Ovary (tissue), 9 donors: ENCODE data around the gene PLCB1. TPM values are rescaled to one million over a fixed set of nuclear protein-coding genes. Genes with fewer than 3 reads are reported as not detected.

Experiments used
- DNase-seq, 5 donors: peaks; one replicate each; pipeline ENCODE4 v3.0.0-alpha.2; 2019 to 2020
- H3K27ac ChIP-seq, 2 donors: fragments of 200-600 bp; one replicate each; pipeline versions ENCODE4 v1.5.1 to v1.8.0; 2019 to 2022
- H3K27me3 ChIP-seq: fragments of 200-600 bp; one replicate; pipeline ENCODE4 v1.8.0; 2022
- H3K36me3 ChIP-seq: fragments of 200-600 bp; sonication (generic); one replicate; pipeline ENCODE4 v1.5.1; 2019
- H3K4me1 ChIP-seq: one replicate; pipeline ENCODE4 v1.8.1; 2013; ENCODE audit warnings: mild to moderate bottlenecking, moderate library complexity; ENCODE audit not compliant: insufficient read depth
- H3K4me3 ChIP-seq: fragments of 200-600 bp; sonication (generic); one replicate; pipeline ENCODE4 v1.5.1; 2017
- H3K9me3 ChIP-seq, 2 donors: fragments of 200-600 bp in 1 of 2; sonication (generic) in 1 of 2; one replicate each; pipeline versions ENCODE4 v1.5.1 to v1.8.1; 2013 to 2019; ENCODE audit warnings: mild to moderate bottlenecking in 1 of 2, moderate library complexity in 1 of 2
- EP300 ChIP-seq: sonication (generic); formaldehyde crosslinking; IDR thresholded peaks from one replicate; pipeline ENCODE4 v1.6.1; 2017; ENCODE audit warnings: antibody characterized with exemption
- POLR2A ChIP-seq: fragments of 450-650 bp; IDR thresholded peaks from one replicate; pipeline ENCODE4 v1.6.1; 2017; ENCODE audit warnings: antibody characterized with exemption, mild to moderate bottlenecking, moderate library complexity
- WGBS, 3 donors: extraction: QIAGEN DNeasy Blood & Tissue Kit in 1 of 3; methylation state at CpG; one replicate each; pipeline versions ENCODE4 v1.1.5 to v1.1.7; 2013 to 2017; 5-methylcytosine and 5-hydroxymethylcytosine counted together
- intact Hi-C, 4 donors: fragments of 100-400 bp; cut with DNase I; formaldehyde crosslinking; loops; one replicate each; pipeline versions ENCODE4 v1.11.0 to v1.15.1; 2022 to 2023
- polyA plus RNA-seq, 2 donors: library from polyadenylated mRNA; stranded (reverse); fragments of 200-250 nt in 1 of 2; fragments of 350-450 nt in 1 of 2; fragmentation: Illumina TruSeq in 1 of 2; extraction: RNeasy Lipid Tissue Mini Kit (QIAGEN cat#74804) in 1 of 2; gene quantifications; one replicate each; pipeline ENCODE4 v1.2.3, GENCODE V29; 2013 to 2014
- total RNA-seq, 7 donors: library from RNA; depleted of rRNA in 2 of 7; stranded (reverse); fragments of >200 nt in 2 of 7; fragmentation: NEBNext Ultra II Directional in 3 of 7; extraction: Animal tissue kit (Norgen Biotek cat#: 25700) in 3 of 7; gene quantifications; one replicate each; pipeline versions ENCODE4 v1.1.0 to v1.2.4, GENCODE V29; 2016 to 2023
- TF ChIP-seq, protein P1 (sequence below), 3 donors: fragments of 450-650 bp in 2 of 3; fragments of 200-600 bp in 1 of 3; IDR thresholded peaks; one replicate each; pipeline versions ENCODE4 v1.5.1 to v1.8.0; 2016 to 2022; ENCODE audit warnings: antibody characterized with exemption in 3 of 3, mild to moderate bottlenecking in 1 of 3
- donor health status: DM: no; HTN: no; CAD: no; lungs with moderate emphysema.
- donor health status: DM: no; HTN: no; CAD: no.
- donor health status: Bipolar disorder and iron deficiency.
- donor health status: DM: yes; HTN: yes; CAD: no.
- donor health status: DM: no; HTN: no; CAD: no.
- donor health status: DM: yes; HTN: yes; CAD: no.

PLCB1 gene
- total and polyA plus RNA-seq, 9 donors: 2.9 to 29.5 (median 9.0) TPM

DNA sequence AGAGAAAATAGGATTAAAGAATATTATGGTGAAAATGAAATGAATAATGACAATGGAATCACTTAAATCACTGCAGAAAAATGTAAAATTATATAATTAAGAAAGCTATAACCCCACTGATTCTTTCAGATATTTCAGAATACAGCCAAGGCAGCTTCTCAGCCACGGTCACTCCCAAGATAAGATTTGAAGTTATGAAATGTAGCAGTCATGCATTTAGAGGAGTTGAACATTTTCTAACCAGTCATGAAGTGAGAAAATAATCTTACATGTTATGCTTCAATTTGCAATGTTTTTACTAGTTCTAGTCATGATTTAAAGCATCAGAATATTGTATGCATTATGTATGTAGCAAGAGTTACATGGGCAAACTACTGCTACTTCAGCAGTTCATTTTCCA is 13.3 kb upstream of the PLCB1 start:
- H3K27ac ChIP-seq: no peak overlapping the region
- DNase-seq: no peak

DNA sequence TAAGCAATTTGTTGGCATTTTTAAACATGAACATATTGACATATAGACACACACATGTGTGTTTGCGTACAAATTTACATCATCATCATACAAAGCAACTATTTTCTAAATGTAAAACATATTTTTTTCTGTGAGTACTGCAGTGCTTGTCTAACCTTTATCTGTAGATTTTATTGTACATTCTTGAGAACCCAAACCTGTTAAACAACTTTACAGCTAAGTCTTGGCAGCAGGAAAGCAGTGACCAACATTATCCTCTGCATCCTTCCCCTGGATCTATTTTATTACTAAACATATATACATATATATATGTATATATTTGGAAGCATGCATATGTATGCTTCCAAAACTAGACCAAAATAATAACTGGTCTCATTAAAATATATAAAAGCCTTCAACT is 10.4 kb upstream of the PLCB1 start:
- H3K27me3 ChIP-seq: no peaks in the 10 kb centered on the region
- H3K27ac ChIP-seq: no peak overlapping the region
- intact Hi-C loops: loop anchor here in 1 of 4 donors (10.0 kb wide), 1 partner anchor 263 kb away; no protein-coding TSS in a partner anchor
- H3K9me3 ChIP-seq: no peaks in the 10 kb centered on the region
- H3K36me3 ChIP-seq: no peaks in the 10 kb centered on the region
- H3K4me1 ChIP-seq: no peaks in the 10 kb centered on the region
- TF ChIP-seq, protein P1, sequence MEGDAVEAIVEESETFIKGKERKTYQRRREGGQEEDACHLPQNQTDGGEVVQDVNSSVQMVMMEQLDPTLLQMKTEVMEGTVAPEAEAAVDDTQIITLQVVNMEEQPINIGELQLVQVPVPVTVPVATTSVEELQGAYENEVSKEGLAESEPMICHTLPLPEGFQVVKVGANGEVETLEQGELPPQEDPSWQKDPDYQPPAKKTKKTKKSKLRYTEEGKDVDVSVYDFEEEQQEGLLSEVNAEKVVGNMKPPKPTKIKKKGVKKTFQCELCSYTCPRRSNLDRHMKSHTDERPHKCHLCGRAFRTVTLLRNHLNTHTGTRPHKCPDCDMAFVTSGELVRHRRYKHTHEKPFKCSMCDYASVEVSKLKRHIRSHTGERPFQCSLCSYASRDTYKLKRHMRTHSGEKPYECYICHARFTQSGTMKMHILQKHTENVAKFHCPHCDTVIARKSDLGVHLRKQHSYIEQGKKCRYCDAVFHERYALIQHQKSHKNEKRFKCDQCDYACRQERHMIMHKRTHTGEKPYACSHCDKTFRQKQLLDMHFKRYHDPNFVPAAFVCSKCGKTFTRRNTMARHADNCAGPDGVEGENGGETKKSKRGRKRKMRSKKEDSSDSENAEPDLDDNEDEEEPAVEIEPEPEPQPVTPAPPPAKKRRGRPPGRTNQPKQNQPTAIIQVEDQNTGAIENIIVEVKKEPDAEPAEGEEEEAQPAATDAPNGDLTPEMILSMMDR (IDR thresholded peaks at IDR 0.05): no peak
- TF ChIP-seq EP300 (no peak), POLR2A (no peak)
- DNase-seq: no peak
- H3K4me3 ChIP-seq: no peak overlapping the region
- 93 to 94% (median 93%) methylated on average over 1 of the region's 1 CpG for WGBS, 3 donors

More for the DNA sequence above, 13.3 kb upstream of the PLCB1 start:
- H3K27me3 ChIP-seq: no peaks in the 10 kb centered on the region
- 31 to 45% (median 41%) methylated on average over 1 of the region's 1 CpG for WGBS, 3 donors
- no peaks in the 10 kb centered on the region for H3K4me1 ChIP-seq
- no peaks in the 10 kb centered on the region for H3K9me3 ChIP-seq
- TF ChIP-seq POLR2A (no peak), EP300 (no peak)
- TF ChIP-seq, protein P1 (IDR thresholded peaks at IDR 0.05): no peak
- H3K4me3 ChIP-seq: no peak overlapping the region
- intact Hi-C loops: no loop called here
- no peaks in the 10 kb centered on the region for H3K36me3 ChIP-seq

DNA sequence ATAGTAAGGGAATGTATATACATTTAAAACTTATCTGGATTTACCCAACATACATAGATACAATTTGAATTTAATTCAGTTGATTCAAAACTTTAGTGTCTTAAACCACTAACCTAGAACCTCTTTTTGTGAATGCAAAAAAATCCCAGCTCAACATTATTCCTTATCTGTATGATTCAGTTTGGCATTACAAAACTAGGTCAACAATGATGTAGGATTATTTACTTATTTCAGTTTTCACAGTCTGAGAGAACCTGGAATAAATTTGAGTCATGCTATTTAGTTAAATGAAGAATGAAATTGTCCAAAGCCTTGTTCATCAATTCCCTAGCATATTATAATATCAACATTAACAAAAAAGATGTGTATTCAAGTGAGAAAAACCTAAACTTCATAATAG is 7.4 kb upstream of the PLCB1 start:
- Histone ChIP-seq H3K27me3 (no peaks in the 10 kb centered on the region), H3K36me3 (no peaks in the 10 kb centered on the region), H3K4me1 (no peaks in the 10 kb centered on the region), H3K9me3 (no peaks in the 10 kb centered on the region), H3K27ac (no peak overlapping the region), H3K4me3 (no peak overlapping the region)
- intact Hi-C loops: loop anchor here in 1 of 4 donors (10.0 kb wide), 1 partner anchor 260 kb away; no protein-coding TSS in a partner anchor
- no peak for DNase-seq
- TF ChIP-seq EP300 (no peak), POLR2A (no peak)
- TF ChIP-seq, protein P1 (IDR thresholded peaks at IDR 0.05): no peak

DNA sequence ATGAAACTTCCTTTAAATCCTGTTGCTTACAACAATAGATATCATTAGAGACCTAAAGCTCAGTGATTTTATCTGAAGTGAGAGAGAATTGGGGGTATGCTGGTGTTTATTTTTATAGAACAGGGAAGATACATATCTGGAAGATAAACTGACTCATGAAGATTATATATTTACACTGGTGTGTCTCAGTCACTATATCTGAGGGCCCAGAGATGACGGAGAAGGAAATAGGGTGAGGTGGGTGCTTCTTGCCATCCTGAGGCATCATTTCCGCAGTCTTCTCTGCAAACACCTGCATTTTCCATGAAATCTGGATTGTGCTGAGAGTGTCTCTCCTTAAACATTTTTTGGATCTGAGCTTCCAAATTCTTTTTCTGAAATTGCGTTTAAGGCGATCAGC is 5.9 kb upstream of the PLCB1 start:
- no peak for TF ChIP-seq POLR2A
- Histone ChIP-seq H3K27ac (no peak overlapping the region), H3K9me3 (no peaks in the 10 kb centered on the region), H3K36me3 (no peaks in the 10 kb centered on the region), H3K4me1 (no peaks in the 10 kb centered on the region), H3K4me3 (no peak overlapping the region), H3K27me3 (no peaks in the 10 kb centered on the region)
- DNase-seq: no peak
- 89 to 95% (median 90%) methylated on average over 4 of the region's 4 CpGs for WGBS, 3 donors
- intact Hi-C loops: loop anchor here in 1 of 4 donors (10.0 kb wide), 1 partner anchor 259 kb away; no protein-coding TSS in a partner anchor

DNA sequence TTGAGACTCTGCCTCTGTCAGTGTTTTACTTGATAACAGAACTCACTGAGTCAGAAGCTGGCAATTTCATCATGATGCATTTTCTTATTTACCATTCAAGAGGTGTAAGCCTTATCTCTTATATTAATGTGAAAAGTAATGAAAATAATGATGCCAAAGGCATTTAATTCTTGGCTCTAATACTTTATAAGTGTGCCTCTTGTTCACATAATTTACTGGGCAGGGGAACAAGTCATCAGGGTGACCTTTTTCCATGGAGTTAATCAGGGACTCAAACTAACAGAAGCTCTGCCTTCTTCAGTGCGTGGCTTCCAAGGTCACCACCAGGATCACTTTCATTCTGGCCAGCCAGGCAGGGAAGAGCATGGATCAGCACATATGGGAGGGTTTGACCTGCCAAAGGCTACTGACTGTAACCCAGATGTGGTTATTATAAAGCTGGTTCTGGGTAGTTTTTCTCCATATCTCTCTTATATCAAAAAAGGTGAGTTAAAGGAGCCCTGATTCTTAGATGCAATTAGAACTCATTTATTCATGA is 5.2 kb upstream of the PLCB1 start:
- no peaks in the 10 kb centered on the region for H3K4me1 ChIP-seq
- no peak overlapping the region for H3K27ac ChIP-seq
- H3K9me3 ChIP-seq: no peaks in the 10 kb centered on the region
- no peaks in the 10 kb centered on the region for H3K36me3 ChIP-seq
- WGBS, 3 donors: 19 to 32% (median 31%) methylated on average over 1 of the region's 1 CpG
- TF ChIP-seq, protein P1 (IDR thresholded peaks at IDR 0.05): no peak
- TF ChIP-seq EP300: no peak
- TF ChIP-seq POLR2A: no peak
- no peak overlapping the region for H3K4me3 ChIP-seq
- no peaks in the 10 kb centered on the region for H3K27me3 ChIP-seq
- intact Hi-C loops: loop anchor here in 1 of 4 donors (10.0 kb wide), 1 partner anchor 258 kb away; no protein-coding TSS in a partner anchor
- no peak for DNase-seq
